ENCODE data around the gene NDUFS2. TPM values are rescaled to one million over a fixed set of nuclear protein-coding genes. Genes with fewer than 3 reads are reported as not detected.
A peak's percentile ranks its signal among the peaks of the same experiment; 100 is the strongest.

The NDUFS2 gene
- total and polyA plus RNA-seq, 9 of the 15 experiments (the other 6 are each of a cell fraction or from before 2014, with no cell fraction given): 70.0 to 176 (median 141) TPM

- TF ChIP-seq, protein P1, sequence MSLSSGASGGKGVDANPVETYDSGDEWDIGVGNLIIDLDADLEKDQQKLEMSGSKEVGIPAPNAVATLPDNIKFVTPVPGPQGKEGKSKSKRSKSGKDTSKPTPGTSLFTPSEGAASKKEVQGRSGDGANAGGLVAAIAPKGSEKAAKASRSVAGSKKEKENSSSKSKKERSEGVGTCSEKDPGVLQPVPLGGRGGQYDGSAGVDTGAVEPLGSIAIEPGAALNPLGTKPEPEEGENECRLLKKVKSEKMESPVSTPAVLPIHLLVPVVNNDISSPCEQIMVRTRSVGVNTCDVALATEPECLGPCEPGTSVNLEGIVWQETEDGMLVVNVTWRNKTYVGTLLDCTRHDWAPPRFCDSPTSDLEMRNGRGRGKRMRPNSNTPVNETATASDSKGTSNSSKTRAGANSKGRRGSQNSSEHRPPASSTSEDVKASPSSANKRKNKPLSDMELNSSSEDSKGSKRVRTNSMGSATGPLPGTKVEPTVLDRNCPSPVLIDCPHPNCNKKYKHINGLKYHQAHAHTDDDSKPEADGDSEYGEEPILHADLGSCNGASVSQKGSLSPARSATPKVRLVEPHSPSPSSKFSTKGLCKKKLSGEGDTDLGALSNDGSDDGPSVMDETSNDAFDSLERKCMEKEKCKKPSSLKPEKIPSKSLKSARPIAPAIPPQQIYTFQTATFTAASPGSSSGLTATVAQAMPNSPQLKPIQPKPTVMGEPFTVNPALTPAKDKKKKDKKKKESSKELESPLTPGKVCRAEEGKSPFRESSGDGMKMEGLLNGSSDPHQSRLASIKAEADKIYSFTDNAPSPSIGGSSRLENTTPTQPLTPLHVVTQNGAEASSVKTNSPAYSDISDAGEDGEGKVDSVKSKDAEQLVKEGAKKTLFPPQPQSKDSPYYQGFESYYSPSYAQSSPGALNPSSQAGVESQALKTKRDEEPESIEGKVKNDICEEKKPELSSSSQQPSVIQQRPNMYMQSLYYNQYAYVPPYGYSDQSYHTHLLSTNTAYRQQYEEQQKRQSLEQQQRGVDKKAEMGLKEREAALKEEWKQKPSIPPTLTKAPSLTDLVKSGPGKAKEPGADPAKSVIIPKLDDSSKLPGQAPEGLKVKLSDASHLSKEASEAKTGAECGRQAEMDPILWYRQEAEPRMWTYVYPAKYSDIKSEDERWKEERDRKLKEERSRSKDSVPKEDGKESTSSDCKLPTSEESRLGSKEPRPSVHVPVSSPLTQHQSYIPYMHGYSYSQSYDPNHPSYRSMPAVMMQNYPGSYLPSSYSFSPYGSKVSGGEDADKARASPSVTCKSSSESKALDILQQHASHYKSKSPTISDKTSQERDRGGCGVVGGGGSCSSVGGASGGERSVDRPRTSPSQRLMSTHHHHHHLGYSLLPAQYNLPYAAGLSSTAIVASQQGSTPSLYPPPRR (CRISPR knock-in tag; IDR thresholded peaks at IDR 0.05; ENCODE audit: borderline replicate concordance): 0 out of 2 replicates have a peak, but pooled peaks have one; percentile 28
- TF ChIP-seq HMGN3 (IDR thresholded peaks at IDR 0.05; ENCODE audit: borderline replicate concordance, extremely low read depth, insufficient read length, low read depth, low read length) (peak; percentile 100), RB1 (IDR thresholded peaks at IDR 0.05; ENCODE audit: low read depth) (peak; percentile 57), SMAD2 (IDR thresholded peaks at IDR 0.05; ENCODE audit: low read depth, low read length) (no peak), ZNF24 (IDR thresholded peaks at IDR 0.05) (peak; percentile 22; the same call in 1 of the 2 replicates), ZNF212 (CRISPR knock-in tag; IDR thresholded peaks at IDR 0.05) (no peak), PHF21A (IDR thresholded peaks at IDR 0.05; ENCODE audit: borderline replicate concordance, low read depth) (no peak; the same call in 1 of the 2 replicates), ZNF668 (CRISPR knock-in tag; IDR thresholded peaks at IDR 0.05) (no peak), COPS2 (conservative IDR thresholded peaks at IDR 0.05) (no peak), MTF1 (CRISPR knock-in tag; IDR thresholded peaks at IDR 0.05; ENCODE audit: borderline replicate concordance) (no peak), ZNF431 (CRISPR knock-in tag; IDR thresholded peaks at IDR 0.05) (no peak), ZBTB17 (CRISPR knock-in tag; IDR thresholded peaks at IDR 0.05) (peak; percentile 77; the same call in 1 of the 2 replicates), TFAM (CRISPR knock-in tag; conservative IDR thresholded peaks at IDR 0.05) (no peak), CBX2 (IDR thresholded peaks at IDR 0.05; ENCODE audit: insufficient read depth, low read length, poor library complexity, severe bottlenecking) (no peak), ZC3H11A (IDR thresholded peaks at IDR 0.05; ENCODE audit: low read depth, low read length) (no peak), PTTG1 (tag; IDR thresholded peaks at IDR 0.05; ENCODE audit: low read depth) (no peak), CREBBP (IDR thresholded peaks at IDR 0.05; ENCODE audit: low read depth, low read length) (no peak), ZNF507 (tag; conservative IDR thresholded peaks at IDR 0.05) (no peak), NR2F6 (CRISPR knock-in tag; IDR thresholded peaks at IDR 0.05) (no peak), HNRNPK (IDR thresholded peaks at IDR 0.05; ENCODE audit: low read depth, low read length, poor library complexity, severe bottlenecking) (no peak)
Observed at GRCh38 chr1:161165742-161166668, 36.2 kb upstream of the NDUFS2 start, which contains the start of gene PPOX (continued).
